Lower lobe of right lung (tissue), 2 donors: Measurements from ENCODE around the gene COLEC12. TPM values are rescaled to one million over a fixed set of nuclear protein-coding genes. Genes with fewer than 3 reads are reported as not detected.

Experiments
- ATAC-seq, 2 donors: fragments of 200-7000 bp; cut with Tn5 transposase; one replicate each; pipeline ENCODE4 v1.9.1; 2020 to 2022; ENCODE audit warnings: mild to moderate bottlenecking in 2 of 2, moderate library complexity in 2 of 2
- DNase-seq: peaks from one replicate; pipeline ENCODE4 v3.0.0-alpha.2; 2020
- H3K27ac ChIP-seq: fragments of 200-600 bp; one replicate; pipeline ENCODE4 v1.8.0; 2022
- H3K27me3 ChIP-seq: fragments of 200-600 bp; one replicate; pipeline ENCODE4 v1.8.0; 2022; ENCODE audit warnings: low read depth
- H3K36me3 ChIP-seq: fragments of 200-600 bp; one replicate; pipeline ENCODE4 v1.8.0; 2022; ENCODE audit warnings: mild to moderate bottlenecking
- H3K4me1 ChIP-seq: fragments of 200-600 bp; one replicate; pipeline ENCODE4 v1.8.0; 2022
- H3K4me3 ChIP-seq: fragments of 200-600 bp; one replicate; pipeline ENCODE4 v1.8.0; 2022; ENCODE audit warnings: mild to moderate bottlenecking
- H3K9me3 ChIP-seq: fragments of 200-600 bp; one replicate; pipeline ENCODE4 v1.8.0; 2022
- CTCF ChIP-seq: fragments of 200-600 bp; IDR thresholded peaks from one replicate; pipeline ENCODE4 v1.8.0; 2022; ENCODE audit warnings: antibody characterized with exemption, mild to moderate bottlenecking
- intact Hi-C: fragments of 100-400 bp; cut with DNase I; formaldehyde crosslinking; loops from one replicate; pipeline ENCODE4 v1.11.0; 2022
- total RNA-seq: library from RNA; stranded (reverse); fragmentation: NEBNext Ultra II Directional; extraction: Animal tissue kit (Norgen Biotek cat#: 25700); gene quantifications from one replicate; pipeline ENCODE4 v1.2.1, GENCODE V29; 2021
- donor health status: DM: no; HTN: yes; CAD: no; lungs with severe emphysema.

Gene COLEC12
- total RNA-seq, 1 donor from 2014 or later: 79.2 TPM

GRCh38 chr18:273525-273924, 227.0 kb downstream of the COLEC12 start:
- Histone ChIP-seq H3K9me3 (peaks cover 6% of the 10 kb centered on the region), H3K4me3 (no peak overlapping the region), H3K27me3 (no peaks in the 10 kb centered on the region), H3K36me3 (no peaks in the 10 kb centered on the region), H3K4me1 (peaks cover 13% of the 10 kb centered on the region), H3K27ac (no peak overlapping the region)
- no peak for DNase-seq
- intact Hi-C loops: no loop called here
- no peak for ATAC-seq
- no peak for TF ChIP-seq CTCF

- Histone ChIP-seq H3K4me3 (no peak overlapping the region), H3K4me1 (peaks cover 13% of the 10 kb centered on the region), H3K36me3 (no peaks in the 10 kb centered on the region), H3K27me3 (no peaks in the 10 kb centered on the region), H3K9me3 (no peaks in the 10 kb centered on the region), H3K27ac (no peak overlapping the region)
- no peak for TF ChIP-seq CTCF
- no peak for ATAC-seq
- no peak for DNase-seq
- intact Hi-C loops: no loop called here
Measured at GRCh38 chr18:272650-273049, 227.9 kb downstream of the COLEC12 start.

GRCh38 chr18:269480-270095, 230.9 kb downstream of the COLEC12 start:
- intact Hi-C loops: no loop called here
- no peak overlapping the region for H3K4me3 ChIP-seq
- H3K36me3 ChIP-seq: peaks cover 4% of the 10 kb centered on the region
- no peak for ATAC-seq
- DNase-seq: no peak
- no peaks in the 10 kb centered on the region for H3K27me3 ChIP-seq
- TF ChIP-seq CTCF: no peak
- H3K27ac ChIP-seq: no peak overlapping the region
- peaks cover 24% of the 10 kb centered on the region for H3K4me1 ChIP-seq
- no peaks in the 10 kb centered on the region for H3K9me3 ChIP-seq

GRCh38 chr18:267688-268552, 232.6 kb downstream of the COLEC12 start, which contains the start of gene THOC1:
TSS of gene THOC1 (minus strand) at chr18:268047. CDS start at chr18:268019, 28 bp downstream.
- peak; percentile 99 for ATAC-seq
- no peaks in the 10 kb centered on the region for H3K9me3 ChIP-seq
- H3K4me1 ChIP-seq: peaks cover 24% of the 10 kb centered on the region
- intact Hi-C loops: no loop called here
- DNase-seq: peak; percentile 97
- peak within 1 kb of the TSS; percentile 91 for H3K27ac ChIP-seq
- no peak for TF ChIP-seq CTCF
- peaks cover 21% of the 10 kb centered on the region for H3K36me3 ChIP-seq
- peak within 1 kb of the TSS; percentile 96 for H3K4me3 ChIP-seq
- no peaks in the 10 kb centered on the region for H3K27me3 ChIP-seq

- peak; percentile 49 for DNase-seq
- H3K4me1 ChIP-seq: peaks cover 24% of the 10 kb centered on the region
- intact Hi-C loops: no loop called here
- peak overlapping the region; percentile 96 for H3K4me3 ChIP-seq
- H3K27ac ChIP-seq: peak overlapping the region; percentile 91
- ATAC-seq: peak in 1 of 2 donors; percentile 49
- no peaks in the 10 kb centered on the region for H3K27me3 ChIP-seq
- H3K36me3 ChIP-seq: peaks cover 27% of the 10 kb centered on the region
- H3K9me3 ChIP-seq: no peaks in the 10 kb centered on the region
- TF ChIP-seq CTCF: no peak
Measured at GRCh38 chr18:267380-267687, 233.2 kb downstream of the COLEC12 start.

Other genes with a start within 250 kb of the COLEC12 start
- gene THOC1, start 232.7 kb downstream of the COLEC12 start, total RNA-seq: 31.1 TPM
- not detected for gene CETN1, start 79.7 kb upstream of the COLEC12 start, total RNA-seq
- 2.0 TPM for gene CLUL1, start 96.3 kb upstream of the COLEC12 start, total RNA-seq
- 6.4 TPM for gene TYMS, start 157.0 kb upstream of the COLEC12 start, total RNA-seq
- 82.2 TPM for gene ENOSF1, start 211.9 kb upstream of the COLEC12 start, total RNA-seq